Suprapubic skin (tissue), 3 donors: ENCODE measurements around the gene CTNNBIP1.
"Not testable (repeated sequence)": the region's sequence is repeated elsewhere in the genome, so short reads cannot be mapped to it uniquely, and the experiment has no call there.

ENCODE experiments used
- POLR2A ChIP-seq, 2 donors: fragments of 450-650 bp; IDR thresholded peaks; one replicate each; pipeline ENCODE4 v1.6.1; 2017; ENCODE audit warnings: antibody characterized with exemption in 2 of 2, mild to moderate bottlenecking in 2 of 2, moderate library complexity in 2 of 2
- TF ChIP-seq, protein P1 (sequence below), 2 donors: fragments of 200-600 bp in 1 of 2; fragments of 450-650 bp in 1 of 2; sonication (generic) in 1 of 2; IDR thresholded peaks; one replicate each; pipeline ENCODE4 v1.5.1; 2016 to 2019; ENCODE audit warnings: antibody characterized with exemption in 2 of 2, mild to moderate bottlenecking in 1 of 2, moderate library complexity in 1 of 2

DNA sequence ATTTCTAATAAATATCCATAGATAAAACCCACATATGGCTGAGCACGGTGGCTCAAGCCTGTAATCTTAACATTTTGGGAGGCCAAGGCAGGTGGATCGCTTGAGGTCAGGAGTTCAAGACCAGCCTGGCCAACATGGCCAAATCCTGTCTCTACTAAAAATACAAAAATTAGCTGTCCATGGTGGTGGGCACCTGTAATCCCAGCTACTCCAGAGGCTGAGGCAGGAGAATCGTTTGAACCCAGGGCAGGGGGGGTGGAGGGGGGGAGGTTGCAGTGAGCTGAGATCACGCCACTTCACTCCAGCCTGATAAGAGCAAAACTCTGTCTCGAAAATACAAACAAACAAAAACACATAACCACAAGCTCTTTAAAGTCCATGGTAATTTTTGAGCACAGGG, 104.1 kb downstream of the CTNNBIP1 start:
- TF ChIP-seq POLR2A (IDR thresholded peaks at IDR 0.05) = not testable (repeated sequence)
- TF ChIP-seq, protein P1, sequence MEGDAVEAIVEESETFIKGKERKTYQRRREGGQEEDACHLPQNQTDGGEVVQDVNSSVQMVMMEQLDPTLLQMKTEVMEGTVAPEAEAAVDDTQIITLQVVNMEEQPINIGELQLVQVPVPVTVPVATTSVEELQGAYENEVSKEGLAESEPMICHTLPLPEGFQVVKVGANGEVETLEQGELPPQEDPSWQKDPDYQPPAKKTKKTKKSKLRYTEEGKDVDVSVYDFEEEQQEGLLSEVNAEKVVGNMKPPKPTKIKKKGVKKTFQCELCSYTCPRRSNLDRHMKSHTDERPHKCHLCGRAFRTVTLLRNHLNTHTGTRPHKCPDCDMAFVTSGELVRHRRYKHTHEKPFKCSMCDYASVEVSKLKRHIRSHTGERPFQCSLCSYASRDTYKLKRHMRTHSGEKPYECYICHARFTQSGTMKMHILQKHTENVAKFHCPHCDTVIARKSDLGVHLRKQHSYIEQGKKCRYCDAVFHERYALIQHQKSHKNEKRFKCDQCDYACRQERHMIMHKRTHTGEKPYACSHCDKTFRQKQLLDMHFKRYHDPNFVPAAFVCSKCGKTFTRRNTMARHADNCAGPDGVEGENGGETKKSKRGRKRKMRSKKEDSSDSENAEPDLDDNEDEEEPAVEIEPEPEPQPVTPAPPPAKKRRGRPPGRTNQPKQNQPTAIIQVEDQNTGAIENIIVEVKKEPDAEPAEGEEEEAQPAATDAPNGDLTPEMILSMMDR (IDR thresholded peaks at IDR 0.05) = not testable (repeated sequence)
